Activated T-cell treated with anti-CD3 and anti-CD28 coated beads for 24 hours (primary cell): Measurements from ENCODE around the gene CHN2.
"Not testable (repeated sequence)": the region's sequence is repeated elsewhere in the genome, so short reads cannot be mapped to it uniquely, and the experiment has no call there.

Experiments used
- DNase-seq: peaks from one replicate; pipeline ENCODE4 v3.0.0-alpha.2; 2020; ENCODE audit warnings: low read depth

CHN2 gene

GRCh38 chr7:29496355-29497020 lies 301.9 kb downstream of the CHN2 start:
- DNase-seq: no peak

DNA sequence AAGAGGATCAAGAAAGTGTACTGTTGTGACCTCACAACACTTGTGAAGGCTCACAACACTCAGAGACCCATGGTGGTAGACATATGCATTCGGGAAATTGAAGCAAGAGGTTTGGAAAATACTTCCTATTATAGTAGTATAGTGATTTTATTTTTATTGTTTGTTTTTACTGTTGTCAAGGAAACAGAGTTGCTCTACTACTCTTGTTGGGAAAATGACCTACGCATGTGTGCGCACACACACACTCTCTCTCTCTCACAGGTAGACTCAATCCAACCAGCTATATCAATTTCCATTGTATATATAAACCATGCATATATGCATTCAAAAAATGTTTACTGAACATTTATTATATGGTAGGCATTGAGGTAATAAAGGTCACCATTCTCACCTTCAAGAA lies 305.4 kb downstream of the CHN2 start:
- no peak for DNase-seq

DNA sequence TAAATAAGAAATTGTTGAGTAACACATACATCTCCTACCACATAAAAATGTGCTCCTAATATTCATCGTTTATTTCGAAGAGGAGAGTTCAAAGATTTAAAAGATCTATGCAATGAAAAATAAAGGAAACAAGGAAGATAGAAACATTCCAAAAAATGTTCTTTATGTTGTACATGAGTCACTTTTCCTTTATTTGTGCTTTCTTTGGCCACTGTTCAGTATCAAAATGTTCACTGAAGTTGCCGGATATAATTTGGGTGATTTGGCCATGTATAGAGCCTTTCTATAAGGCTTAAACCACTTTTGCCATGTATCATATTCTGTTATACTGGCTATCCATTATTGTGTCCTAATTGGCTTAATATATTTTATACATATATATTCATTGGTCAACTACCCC lies 306.1 kb downstream of the CHN2 start:
- no peak for DNase-seq

GRCh38 chr7:29502133-29502532 lies 307.6 kb downstream of the CHN2 start:
- DNase-seq: no peak

DNA sequence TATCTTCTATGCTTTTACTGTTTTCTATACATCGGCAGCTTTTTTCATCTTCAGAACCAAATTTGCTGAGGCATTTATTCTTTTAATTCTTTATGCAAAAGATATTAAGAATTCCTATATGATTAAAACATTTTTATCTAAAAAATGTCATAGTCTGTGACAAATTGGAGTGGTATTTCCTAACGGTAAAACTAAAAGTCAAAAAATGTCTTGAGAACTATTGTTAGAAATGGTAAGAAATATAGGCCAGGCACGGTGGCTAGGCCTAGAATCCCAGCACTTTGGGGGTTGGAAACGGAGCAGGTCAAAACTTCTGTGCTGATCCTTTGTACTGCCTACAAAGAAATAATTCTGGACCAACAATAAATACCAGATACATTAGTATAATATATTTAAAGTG lies 311.4 kb downstream of the CHN2 start:
- no peak for DNase-seq

GRCh38 chr7:29508608-29509007 lies 314.0 kb downstream of the CHN2 start:
- no peak for DNase-seq

DNA sequence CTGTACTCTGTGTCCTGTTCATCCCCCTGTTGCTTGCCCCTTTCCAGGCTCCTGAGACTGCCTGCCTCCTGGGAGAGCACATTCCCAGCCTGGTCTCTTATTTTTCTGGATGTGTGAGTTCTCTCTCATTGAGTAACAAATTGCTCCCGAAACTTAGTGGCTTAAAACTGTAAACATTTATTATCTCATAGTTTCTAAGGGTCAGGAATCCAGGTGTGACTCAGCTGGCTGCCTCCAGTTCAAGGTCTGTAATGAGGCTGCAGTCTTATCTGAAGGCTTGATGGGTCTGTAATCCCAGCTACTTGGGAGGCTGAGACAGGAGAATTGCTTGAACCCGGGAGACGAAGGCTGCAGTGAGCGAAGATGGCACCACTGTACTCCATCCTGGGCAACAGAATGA lies 315.5 kb downstream of the CHN2 start:
- no peak for DNase-seq

DNA sequence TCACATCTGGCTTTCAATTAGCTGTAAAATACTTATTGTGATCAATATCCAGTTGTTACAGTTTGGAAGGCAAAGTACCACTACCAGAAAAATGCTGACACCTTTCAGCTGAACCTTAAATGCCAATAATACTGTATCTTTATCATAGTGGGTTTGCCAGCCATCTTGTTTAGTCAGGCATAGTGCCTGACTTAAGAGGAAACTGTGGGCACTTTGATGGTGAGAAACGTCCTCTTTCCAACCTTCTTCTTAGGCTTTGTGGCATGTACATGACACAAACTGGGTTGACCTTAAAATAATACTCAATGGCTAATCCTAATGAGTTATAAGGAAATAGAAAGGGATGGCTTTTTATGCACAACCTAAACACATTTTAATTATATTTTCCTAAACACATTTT lies 316.8 kb downstream of the CHN2 start:
- no peak for DNase-seq

GRCh38 chr7:29511851-29512250 lies 317.3 kb downstream of the CHN2 start:
- DNase-seq: no peak

GRCh38 chr7:29516491-29516890 lies 321.9 kb downstream of the CHN2 start:
- no peak for DNase-seq

GRCh38 chr7:29518616-29519015 lies 324.0 kb downstream of the CHN2 start:
- no peak for DNase-seq

DNA sequence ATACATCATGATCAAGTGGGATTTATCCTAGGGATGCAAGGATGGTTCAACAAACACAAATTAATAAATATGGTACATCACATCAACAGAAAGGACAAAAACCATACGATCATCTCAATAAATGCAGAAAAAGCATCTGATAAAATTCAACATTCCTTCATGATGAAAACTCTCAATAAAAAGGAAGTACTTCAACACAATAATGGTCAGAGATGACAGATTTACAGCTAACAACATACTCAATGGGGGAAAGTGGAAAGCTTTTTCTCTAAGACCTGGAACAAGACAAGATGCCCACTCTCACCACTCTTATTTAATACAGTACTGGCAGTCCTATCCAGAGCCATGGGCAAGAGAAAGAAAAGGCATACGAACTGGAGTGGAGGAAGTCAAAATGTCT lies 329.2 kb downstream of the CHN2 start:
- no peak for DNase-seq

DNA sequence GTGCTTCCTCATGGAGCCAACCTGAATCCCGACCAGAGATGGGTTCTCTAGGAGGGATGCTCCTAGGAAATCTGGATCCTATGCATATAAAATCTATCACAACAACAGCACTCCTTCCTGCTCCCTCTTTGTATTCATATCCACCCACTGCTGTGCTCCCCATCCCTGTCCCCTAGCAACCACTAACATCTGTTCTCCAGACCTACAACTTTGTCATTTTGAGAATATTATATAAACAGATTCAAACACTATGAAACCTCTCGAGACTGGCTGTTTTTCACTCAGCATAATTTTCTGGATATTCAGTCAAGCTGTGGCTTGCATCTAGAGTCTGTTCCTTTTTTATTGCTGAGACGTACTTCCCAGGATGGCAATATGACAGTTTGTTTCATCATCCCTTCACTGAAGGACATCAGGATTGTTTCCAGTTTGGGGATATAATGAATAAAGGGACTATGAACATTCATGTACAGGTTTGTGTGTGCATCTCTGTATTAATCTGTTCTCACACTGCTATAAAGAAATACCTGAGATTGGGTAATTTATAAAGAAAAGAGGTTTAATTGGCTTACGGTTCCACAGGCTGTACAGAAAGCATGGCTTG lies 333.0 kb downstream of the CHN2 start:
- DNase-seq: no peak

- not testable (repeated sequence) for DNase-seq
These were observed 334.0 kb downstream of the CHN2 start for GRCh38 chr7:29528526-29528925.
